GM12878 (cell line): ENCODE measurements around the gene MAOA. TPM values are rescaled to one million over a fixed set of nuclear protein-coding genes. Genes with fewer than 3 reads are reported as not detected.

Experiments used
- ATAC-seq: fragments of 200-7000 bp; cut with Tn5 transposase; 3 replicates; pipeline ENCODE4 v1.9.1; 2020; ENCODE audit warnings: mild to moderate bottlenecking, moderate library complexity
- BruUV-seq: library from RNA; stranded (reverse); fragments of 400-500 nt; replicated peaks from 2 replicates; lab custom pipeline; 2021; lab: Mats Ljungman, UMichigan
- CTCF ChIA-PET: fragments of 300-600 bp; sonication (Branson Sonifier 250); formaldehyde crosslinking; extraction: SDS; loops from one replicate; lab custom pipeline; 2021; ENCODE audit warnings: inconsistent platforms; lab: Yijun Ruan, JAX
- POLR2A ChIA-PET: fragments of 350-600 bp; formaldehyde crosslinking; extraction: SDS; loops from one replicate; lab custom pipeline; 2021; ENCODE audit warnings: inconsistent platforms; lab: Charles Lee
- RAD21 ChIA-PET: fragments of 300-600 bp; sonication (Branson Sonifier 250); formaldehyde crosslinking; loops from one replicate; lab custom pipeline; 2023; ENCODE audit warnings: antibody characterized with exemption; ENCODE audit not compliant: unreplicated experiment; lab: Charles Lee
- SMC1A ChIA-PET: fragments of 300-600 bp; sonication (Branson Sonifier 250); formaldehyde crosslinking; loops from one replicate; lab custom pipeline; 2023; ENCODE audit not compliant: unreplicated experiment, uncharacterized antibody; lab: Charles Lee
- DNase-seq: peaks from one replicate; pipeline ENCODE4 v3.0.0-alpha.2; 2011; ENCODE audit warnings: low read depth, low spot score
- FAIRE-seq: peaks from 3 replicates; lab custom pipeline; 2011; peaks lifted over from hg19 to GRCh38; lab: Jason Lieb, UNC
- H2AFZ ChIP-seq: 2 replicates; pipeline ENCODE4 v1.6.0; 2011; ENCODE audit warnings: low read depth, low read length, control low read depth; ENCODE audit not compliant: control insufficient read depth
- H3K27ac ChIP-seq: 2 replicates; pipeline ENCODE4 v1.5.1; 2011; ENCODE audit warnings: control low read depth; ENCODE audit not compliant: control insufficient read depth, insufficient read depth
- H3K27me3 ChIP-seq, 2 experiments: replicated peaks in 1 of 2; 2 replicates each; pipeline versions ENCODE4 v1.6.0 to v1.6.1; 2011; ENCODE audit warnings: low read length in 1 of 2; ENCODE audit not compliant: control insufficient read depth in 2 of 2, insufficient read depth in 2 of 2
- H3K36me3 ChIP-seq, 2 experiments: 2 replicates each; pipeline ENCODE4 v1.5.1; 2011; ENCODE audit warnings: low read length in 1 of 2; ENCODE audit not compliant: control insufficient read depth in 2 of 2, insufficient read depth in 2 of 2
- H3K4me1 ChIP-seq: 2 replicates; pipeline ENCODE4 v1.6.1; 2011; ENCODE audit warnings: mild to moderate bottlenecking, low read length, moderate library complexity, mixed read lengths; ENCODE audit not compliant: control insufficient read depth, insufficient read depth
- H3K4me2 ChIP-seq: 2 replicates; pipeline ENCODE4 v1.6.0; 2011; ENCODE audit warnings: control low read depth; ENCODE audit not compliant: control insufficient read depth, insufficient read depth
- H3K4me3 ChIP-seq: fragments of 200-600 bp; sonication (generic); 2 replicates; pipeline ENCODE4 v1.5.1; 2016
- H3K79me2 ChIP-seq: 2 replicates; pipeline ENCODE4 v1.6.0; 2011; ENCODE audit warnings: low read length; ENCODE audit not compliant: control insufficient read depth, insufficient read depth
- H3K9ac ChIP-seq: 2 replicates; pipeline ENCODE4 v1.8.0; 2011; ENCODE audit warnings: low read length, control low read depth, mixed read lengths; ENCODE audit not compliant: control insufficient read depth, insufficient read depth
- H3K9me3 ChIP-seq: replicated peaks from 3 replicates; pipeline ENCODE4 v1.5.1; 2011; ENCODE audit warnings: mild to moderate bottlenecking, low read length; ENCODE audit not compliant: control insufficient read depth, insufficient read depth
- H4K20me1 ChIP-seq: 2 replicates; pipeline ENCODE4 v1.6.0; 2011; ENCODE audit not compliant: control insufficient read depth, insufficient read depth
- ATF3 ChIP-seq: IDR thresholded peaks from 2 replicates; pipeline ENCODE4 v1.6.1; 2011; ENCODE audit warnings: low read depth, mild to moderate bottlenecking, low read length, moderate library complexity, borderline replicate concordance; ENCODE audit errors: extremely low read depth
- HDGF ChIP-seq: fragments of 450-650 bp; IDR thresholded peaks from 2 replicates; pipeline ENCODE4 v1.6.1; 2016; ENCODE audit warnings: antibody characterized with exemption
- IRF5 ChIP-seq: fragments of 450-650 bp; IDR thresholded peaks from 2 replicates; pipeline ENCODE4 v1.6.1; 2017; ENCODE audit warnings: borderline replicate concordance
- MTA3 ChIP-seq: IDR thresholded peaks from 2 replicates; pipeline ENCODE4 v1.6.1; 2012; ENCODE audit warnings: low read length, inconsistent platforms, borderline replicate concordance
- NR2C2 ChIP-seq: IDR thresholded peaks from 2 replicates; pipeline ENCODE4 v1.6.1; 2011; ENCODE audit warnings: borderline replicate concordance, low read depth; ENCODE audit not compliant: control insufficient read depth, insufficient read length
- PAX5 ChIP-seq: IDR thresholded peaks from 2 replicates; pipeline ENCODE4 v1.6.1; 2011; ENCODE audit warnings: low read depth, low read length, borderline replicate concordance
- SIX5 ChIP-seq: IDR thresholded peaks from 2 replicates; pipeline ENCODE4 v1.6.1; 2011; ENCODE audit warnings: mild to moderate bottlenecking, low read depth, low read length, moderate library complexity; ENCODE audit not compliant: severe bottlenecking
- ZNF274 ChIP-seq: IDR thresholded peaks from one replicate; pipeline ENCODE4 v1.8.0; 2011; ENCODE audit not compliant: insufficient read length, insufficient read depth
- ZNF592 ChIP-seq: fragments of 450-650 bp; IDR thresholded peaks from 2 replicates; pipeline ENCODE4 v1.6.1; 2017; ENCODE audit warnings: mild to moderate bottlenecking, moderate library complexity
- WGBS: methylation state at CpG from one replicate; pipeline ENCODE4 v1.1.6; 2016; ENCODE audit warnings: low lambda C conversion rate; ENCODE audit not compliant: insufficient replicate concordance, insufficient coverage; ENCODE audit errors: missing lambda C conversion rate; 5-methylcytosine and 5-hydroxymethylcytosine counted together
- in situ Hi-C: fragments of 300-500 bp; cut with MboI; formaldehyde crosslinking; loops from 9 replicates; pipeline ENCODE4 v1.14.3; 2018; ENCODE audit warnings: mixed read lengths
- intact Hi-C: fragments of 100-400 bp; cut with micrococcal nuclease; formaldehyde crosslinking; loops from one replicate; pipeline ENCODE4 v1.14.2; 2022; ENCODE audit not compliant: unreplicated experiment
- polyA plus RNA-seq, 11 experiments: library from polyadenylated mRNA; depleted of rRNA in 4 of 11; unstranded in 6 of 11; stranded (reverse) in 5 of 11; fragments of >200 nt; fragmentation: Nextera tagmentation in 4 of 11; fragmentation: Illumina TruSeq in 1 of 11; extraction: Ambion mirVana in 4 of 11; extraction: Trizol in 1 of 11; gene quantifications; 1 replicate in 1 of 11; 2 replicates in 10 of 11; pipeline versions ENCODE4 v1.2.1 to v1.2.3, GENCODE V29; 2011 to 2016; ENCODE audit warnings: inconsistent platforms in 2 of 11, missing spikeins in 2 of 11, low read depth in 1 of 11
- total RNA-seq, 4 experiments: library from RNA; depleted of rRNA in 3 of 4; stranded (reverse); fragments of >200 nt in 3 of 4; fragmentation: Illumina TruSeq in 1 of 4; extraction: Trizol in 1 of 4; gene quantifications; 2 replicates each; pipeline versions ENCODE4 v1.2.1 to v1.2.3, GENCODE V29; 2013 to 2021
- TF ChIP-seq, protein P1 (sequence below): fragments of 450-650 bp; IDR thresholded peaks from 2 replicates; pipeline ENCODE4 v1.6.1; 2016; ENCODE audit warnings: mild to moderate bottlenecking
- TF ChIP-seq, protein P2 (sequence below): fragments of 450-650 bp; IDR thresholded peaks from 2 replicates; pipeline ENCODE4 v1.6.1; 2016; ENCODE audit warnings: mild to moderate bottlenecking, moderate library complexity, borderline replicate concordance

The MAOA gene
- total and polyA plus RNA-seq, 10 of the 15 experiments (the other 5 are each of a cell fraction or from before 2014, with no cell fraction given) = 0.02 to 0.51 (median 0.08) TPM; not detected in 7

GRCh38 chrX:43644124-43644701, 11.9 kb upstream of the MAOA start:
- RAD21 ChIA-PET = no interaction called here
- POLR2A ChIA-PET = no interaction called here
- no peaks in the 10 kb centered on the region for H3K36me3 ChIP-seq
- FAIRE-seq (no peak), ATAC-seq (no peak), DNase-seq (no peak)
- H3K79me2 ChIP-seq = no peaks in the 10 kb centered on the region
- no peaks in the 10 kb centered on the region for H4K20me1 ChIP-seq
- in situ Hi-C loops = no loop called here
- BruUV-seq = no TSS peak
- no peaks in the 10 kb centered on the region for H3K4me1 ChIP-seq
- H3K27me3 ChIP-seq = no peaks in the 10 kb centered on the region
- H3K4me3 ChIP-seq = no peak overlapping the region
- no peaks in the 10 kb centered on the region for H3K9me3 ChIP-seq
- TF ChIP-seq PAX5 = no peak
- no peak for TF ChIP-seq NR2C2
- TF ChIP-seq SIX5 = no peak
- TF ChIP-seq, protein P1, sequence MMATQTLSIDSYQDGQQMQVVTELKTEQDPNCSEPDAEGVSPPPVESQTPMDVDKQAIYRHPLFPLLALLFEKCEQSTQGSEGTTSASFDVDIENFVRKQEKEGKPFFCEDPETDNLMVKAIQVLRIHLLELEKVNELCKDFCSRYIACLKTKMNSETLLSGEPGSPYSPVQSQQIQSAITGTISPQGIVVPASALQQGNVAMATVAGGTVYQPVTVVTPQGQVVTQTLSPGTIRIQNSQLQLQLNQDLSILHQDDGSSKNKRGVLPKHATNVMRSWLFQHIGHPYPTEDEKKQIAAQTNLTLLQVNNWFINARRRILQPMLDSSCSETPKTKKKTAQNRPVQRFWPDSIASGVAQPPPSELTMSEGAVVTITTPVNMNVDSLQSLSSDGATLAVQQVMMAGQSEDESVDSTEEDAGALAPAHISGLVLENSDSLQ = no peak
- TF ChIP-seq ZNF274 = no peak
- TF ChIP-seq IRF5 = no peak
- TF ChIP-seq ATF3 = no peak
- no peak for TF ChIP-seq MTA3
- no peak for TF ChIP-seq HDGF
- TF ChIP-seq ZNF592 = no peak
- TF ChIP-seq, protein P2, sequence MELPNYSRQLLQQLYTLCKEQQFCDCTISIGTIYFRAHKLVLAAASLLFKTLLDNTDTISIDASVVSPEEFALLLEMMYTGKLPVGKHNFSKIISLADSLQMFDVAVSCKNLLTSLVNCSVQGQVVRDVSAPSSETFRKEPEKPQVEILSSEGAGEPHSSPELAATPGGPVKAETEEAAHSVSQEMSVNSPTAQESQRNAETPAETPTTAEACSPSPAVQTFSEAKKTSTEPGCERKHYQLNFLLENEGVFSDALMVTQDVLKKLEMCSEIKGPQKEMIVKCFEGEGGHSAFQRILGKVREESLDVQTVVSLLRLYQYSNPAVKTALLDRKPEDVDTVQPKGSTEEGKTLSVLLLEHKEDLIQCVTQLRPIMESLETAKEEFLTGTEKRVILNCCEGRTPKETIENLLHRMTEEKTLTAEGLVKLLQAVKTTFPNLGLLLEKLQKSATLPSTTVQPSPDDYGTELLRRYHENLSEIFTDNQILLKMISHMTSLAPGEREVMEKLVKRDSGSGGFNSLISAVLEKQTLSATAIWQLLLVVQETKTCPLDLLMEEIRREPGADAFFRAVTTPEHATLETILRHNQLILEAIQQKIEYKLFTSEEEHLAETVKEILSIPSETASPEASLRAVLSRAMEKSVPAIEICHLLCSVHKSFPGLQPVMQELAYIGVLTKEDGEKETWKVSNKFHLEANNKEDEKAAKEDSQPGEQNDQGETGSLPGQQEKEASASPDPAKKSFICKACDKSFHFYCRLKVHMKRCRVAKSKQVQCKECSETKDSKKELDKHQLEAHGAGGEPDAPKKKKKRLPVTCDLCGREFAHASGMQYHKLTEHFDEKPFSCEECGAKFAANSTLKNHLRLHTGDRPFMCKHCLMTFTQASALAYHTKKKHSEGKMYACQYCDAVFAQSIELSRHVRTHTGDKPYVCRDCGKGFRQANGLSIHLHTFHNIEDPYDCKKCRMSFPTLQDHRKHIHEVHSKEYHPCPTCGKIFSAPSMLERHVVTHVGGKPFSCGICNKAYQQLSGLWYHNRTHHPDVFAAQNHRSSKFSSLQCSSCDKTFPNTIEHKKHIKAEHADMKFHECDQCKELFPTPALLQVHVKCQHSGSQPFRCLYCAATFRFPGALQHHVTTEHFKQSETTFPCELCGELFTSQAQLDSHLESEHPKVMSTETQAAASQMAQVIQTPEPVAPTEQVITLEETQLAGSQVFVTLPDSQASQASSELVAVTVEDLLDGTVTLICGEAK = no peak
- SMC1A ChIA-PET = no interaction called here
- H3K9ac ChIP-seq = no peak overlapping the region
- CTCF ChIA-PET = no interaction called here
- intact Hi-C loops = no loop called here
- no peak overlapping the region for H3K4me2 ChIP-seq
- 5% methylated on average over 3 of the region's 3 CpGs for WGBS
- no peak overlapping the region for H2AFZ ChIP-seq
- no peak overlapping the region for H3K27ac ChIP-seq
